A549 (cell line): ENCODE results near the gene IST1. TPM values are rescaled to one million over a fixed set of nuclear protein-coding genes. Genes with fewer than 3 reads are reported as not detected.

ENCODE experiments used
- ATAC-seq, 2 experiments: fragments of 200-7000 bp in 1 of 2; fragments of >200 bp in 1 of 2; cut with Nextera tagmentation in 1 of 2; cut with Tn5 transposase in 1 of 2; 3 replicates each; pipeline versions ENCODE4 v1.8.0 to v1.9.1; 2018 to 2020; ENCODE audit warnings: mild to moderate bottlenecking in 1 of 2, moderate library complexity in 1 of 2
- CTCF ChIA-PET: fragments of 300-600 bp; sonication (Branson Sonifier 250); formaldehyde crosslinking; extraction: SDS; loops from one replicate; lab custom pipeline; 2021; ENCODE audit warnings: antibody characterized with exemption, inconsistent platforms; lab: Yijun Ruan, JAX
- POLR2A ChIA-PET: fragments of 350-600 bp; formaldehyde crosslinking; extraction: SDS; loops from one replicate; lab custom pipeline; 2021; ENCODE audit warnings: antibody characterized with exemption, inconsistent platforms; lab: Yijun Ruan, JAX
- DNase-seq, 2 experiments: peaks; one replicate each; pipeline versions ENCODE4 v3.0.0 to v3.0.0-alpha.2; 2011 to 2016; ENCODE audit warnings: low read depth in 1 of 2, low spot score in 1 of 2
- FAIRE-seq: peaks from 2 replicates; lab custom pipeline; 2011; peaks lifted over from hg19 to GRCh38; lab: Jason Lieb, UNC
- H3K27ac ChIP-seq, 2 experiments: fragments of >200 bp; sonication (Bioruptor Twin); formaldehyde crosslinking; 3 replicates each; pipeline ENCODE4 v1.5.1; 2016 to 2017
- H3K4me1 ChIP-seq: fragments of >200 bp; sonication (Bioruptor Twin); formaldehyde crosslinking; 3 replicates; pipeline ENCODE4 v1.6.1; 2016
- H3K4me2 ChIP-seq: fragments of >200 bp; sonication (Bioruptor Twin); formaldehyde crosslinking; 3 replicates; pipeline ENCODE4 v1.6.1; 2016
- H3K4me3 ChIP-seq: fragments of >200 bp; sonication (Bioruptor Twin); formaldehyde crosslinking; 3 replicates; pipeline ENCODE4 v1.5.1; 2016
- H3K9me3 ChIP-seq: fragments of >200 bp; sonication (Bioruptor Twin); formaldehyde crosslinking; 3 replicates; pipeline ENCODE4 v1.6.1; 2016
- ATOH8 ChIP-seq: fragments of 250-450 bp; sonication (Bioruptor Pico); IDR thresholded peaks from 2 replicates; pipeline ENCODE4 v1.5.0; 2020; ENCODE audit warnings: low read depth, mild to moderate bottlenecking, moderate library complexity
- BHLHE40 ChIP-seq: IDR thresholded peaks from 2 replicates; pipeline ENCODE4 v1.6.1; 2012; ENCODE audit warnings: low read depth, low read length, inconsistent platforms
- CBX8 ChIP-seq: fragments of 200-600 bp; sonication (generic); IDR thresholded peaks from 2 replicates; pipeline ENCODE4 v1.6.1; 2016
- CEBPB ChIP-seq, 2 experiments: fragments of >200 bp in 1 of 2; sonication (Bioruptor Twin) in 1 of 2; formaldehyde crosslinking in 1 of 2; IDR thresholded peaks; 2 replicates each; pipeline ENCODE4 v1.6.1; 2012 to 2016
- CHD2 ChIP-seq: fragments of 150-350 bp; IDR thresholded peaks from 2 replicates; pipeline ENCODE4 v1.6.1; 2014; ENCODE audit warnings: low read length; ENCODE audit not compliant: partially characterized antibody
- CTCF ChIP-seq: fragments of >200 bp; sonication (Bioruptor Twin); formaldehyde crosslinking; IDR thresholded peaks from 3 replicates; pipeline ENCODE4 v1.5.1; 2016
- EHMT2 ChIP-seq: fragments of 200-600 bp; sonication (generic); IDR thresholded peaks from 2 replicates; pipeline ENCODE4 v1.6.1; 2016; ENCODE audit warnings: antibody characterized with exemption, low read depth, mild to moderate bottlenecking, moderate library complexity
- HEYL ChIP-seq: fragments of 250-450 bp; sonication (Bioruptor Pico); IDR thresholded peaks from 2 replicates; pipeline ENCODE4 v1.8.0; 2021; ENCODE audit warnings: mild to moderate bottlenecking, moderate library complexity
- HOXB13 ChIP-seq: fragments of 250-450 bp; sonication (Bioruptor Pico); IDR thresholded peaks from 2 replicates; pipeline ENCODE4 v1.5.0; 2020; ENCODE audit warnings: low read depth, mild to moderate bottlenecking, moderate library complexity
- MAZ ChIP-seq: fragments of 150-350 bp; IDR thresholded peaks from 2 replicates; pipeline ENCODE4 v1.6.1; 2014; ENCODE audit warnings: antibody characterized with exemption, low read depth, low read length, borderline replicate concordance
- NPAS2 ChIP-seq: fragments of 250-450 bp; sonication (Bioruptor Pico); IDR thresholded peaks from 2 replicates; pipeline ENCODE4 v1.8.0; 2022; ENCODE audit warnings: mild to moderate bottlenecking, moderate library complexity, borderline replicate concordance
- POLR2AphosphoS2 ChIP-seq: conservative IDR thresholded peaks from 2 replicates; pipeline ENCODE4 v1.6.1; 2012; ENCODE audit warnings: low read length, improper control_type of control experiment, inconsistent platforms
- RAD21 ChIP-seq, 2 experiments: fragments of >200 bp in 1 of 2; sonication (Bioruptor Twin) in 1 of 2; formaldehyde crosslinking in 1 of 2; IDR thresholded peaks in 1 of 2; conservative IDR thresholded peaks in 1 of 2; 2 replicates in 1 of 2; 3 replicates in 1 of 2; pipeline ENCODE4 v1.6.1; 2012 to 2018; ENCODE audit warnings: inconsistent platforms in 1 of 2
- ZSCAN20 ChIP-seq: fragments of 250-450 bp; sonication (Bioruptor Pico); IDR thresholded peaks from 2 replicates; pipeline ENCODE4 v1.8.0; 2022; ENCODE audit warnings: mild to moderate bottlenecking, moderate library complexity
- WGBS: methylation state at CpG from one replicate; pipeline ENCODE4 v1.1.6; 2017; ENCODE audit errors: missing lambda C conversion rate; 5-methylcytosine and 5-hydroxymethylcytosine counted together
- polyA plus RNA-seq, 4 experiments: library from polyadenylated mRNA; depleted of rRNA in 3 of 4; stranded (reverse); fragments of >200 nt; fragmentation: RNase III in 1 of 4; extraction: RNeasy Plus Mini Kit Qiagen cat#74134 plus additional on column Dnase treatment in 1 of 4; gene quantifications; 2 replicates in 3 of 4; 3 replicates in 1 of 4; pipeline ENCODE4 v1.2.3, GENCODE V29; 2011 to 2017

Gene IST1
- polyA plus RNA-seq, 2 of the 4 experiments (the other 2 are of a cell fraction), result 178 to 290 TPM

GRCh38 chr16:71853413-71853812 is 41.9 kb upstream of the IST1 start:
- CTCF ChIA-PET, result interaction anchor here (0.6 to 1.9 kb wide), 2 partner anchors 29 to 32 kb away, joined by 3 to 10 read pairs; no protein-coding TSS in a partner anchor
- FAIRE-seq (no peak), DNase-seq (no peak), ATAC-seq (no peak)
- Histone ChIP-seq H3K4me3 (no peak overlapping the region), H3K27ac (no peak overlapping the region), H3K4me2 (no peak overlapping the region), H3K9me3 (no peaks in the 10 kb centered on the region), H3K4me1 (peaks cover 2% of the 10 kb centered on the region; the same call in 1 of the 3 replicates)
- no peak for TF ChIP-seq ATOH8 (CRISPR knock-in tag)
- TF ChIP-seq EHMT2, result no peak
- no peak for TF ChIP-seq BHLHE40
- no peak for TF ChIP-seq NPAS2 (CRISPR knock-in tag)
- POLR2A ChIA-PET, result no interaction called here
- WGBS, result 93% methylated on average over 4 of the region's 4 CpGs

GRCh38 chr16:71854369-71854948 is 40.9 kb upstream of the IST1 start:
- no peak overlapping the region for H3K4me2 ChIP-seq
- 93% methylated on average over 4 of the region's 4 CpGs for WGBS
- ATAC-seq (no peak), FAIRE-seq (no peak), DNase-seq (no peak)
- no peaks in the 10 kb centered on the region for H3K9me3 ChIP-seq
- ChIA-PET POLR2A (no interaction called here), CTCF (interaction anchor here (2.3 kb wide), 1 partner anchor 29 kb away, joined by 14 read pairs; the partner anchor contains the start of gene ZNF821)
- no peak overlapping the region for H3K4me3 ChIP-seq
- TF ChIP-seq CBX8, result no peak
- TF ChIP-seq HOXB13 (CRISPR knock-in tag), result no peak
- TF ChIP-seq CHD2, result no peak
- no peak for TF ChIP-seq POLR2AphosphoS2
- no peak for TF ChIP-seq ZSCAN20 (CRISPR knock-in tag)
- TF ChIP-seq HEYL, result no peak
- H3K27ac ChIP-seq, result no peak overlapping the region
- H3K4me1 ChIP-seq, result peaks cover 9% of the 10 kb centered on the region; the same call in 1 of the 3 replicates

- Histone ChIP-seq H3K4me1 (peaks cover 9% of the 10 kb centered on the region; the same call in 1 of the 3 replicates), H3K9me3 (no peaks in the 10 kb centered on the region), H3K27ac (no peak overlapping the region), H3K4me3 (no peak overlapping the region), H3K4me2 (no peak overlapping the region)
- FAIRE-seq, result no peak
- no peak for ATAC-seq
- WGBS, result 97% methylated on average over 5 of the region's 5 CpGs
- POLR2A ChIA-PET, result no interaction called here
- no peak for DNase-seq
- CTCF ChIA-PET, result interaction anchor here (0.5 to 2.3 kb wide), 3 partner anchors 17 to 84 kb away, joined by 3 to 14 read pairs (median 3); partner anchors contain the start of gene ZNF821
- TF ChIP-seq POLR2AphosphoS2 (no peak), RAD21 (conservative IDR thresholded peaks at IDR 0.05 in 1 of 2, IDR thresholded peaks at IDR 0.05 in 1 of 2) (no peak), CTCF (no peak), CEBPB (IDR thresholded peaks at IDR 0.05) (no peak), MAZ (no peak)
Observed at GRCh38 chr16:71855937-71856662, 39.2 kb upstream of the IST1 start.
